Activated T-cell treated with anti-CD3 and anti-CD28 coated beads for 48 hours (primary cell): ENCODE results near the gene RAF1.
"Not testable (repeated sequence)": the region's sequence is repeated elsewhere in the genome, so short reads cannot be mapped to it uniquely, and the experiment has no call there.

Experiments
- DNase-seq: peaks from one replicate; pipeline ENCODE4 v3.0.0-alpha.2; 2020; ENCODE audit warnings: low read depth

The RAF1 gene

DNA sequence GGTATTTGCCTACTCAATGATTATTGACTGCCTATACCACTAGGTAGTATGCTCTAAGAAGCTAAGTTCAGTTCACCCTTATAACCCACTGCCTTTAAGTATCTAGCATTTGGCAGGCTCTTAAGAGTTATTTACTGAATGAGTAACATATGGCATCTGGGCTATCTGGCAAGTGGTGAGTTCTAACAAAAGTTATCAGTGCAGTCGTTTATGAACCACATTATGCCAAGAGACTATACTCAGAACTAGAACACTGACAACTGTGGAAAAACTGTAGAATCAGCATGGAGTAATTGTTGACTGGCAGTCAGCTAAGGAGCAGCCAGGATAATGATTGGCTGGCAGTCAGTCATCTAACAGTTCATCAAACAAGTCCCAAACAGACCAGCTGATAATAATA, 25.8 kb downstream of the RAF1 start:
- DNase-seq: no peak

GRCh38 chr3:12633108-12633507, 30.8 kb downstream of the RAF1 start:
- no peak for DNase-seq

- DNase-seq: no peak
These were observed 31.4 kb downstream of the RAF1 start for GRCh38 chr3:12632523-12632922.

DNA sequence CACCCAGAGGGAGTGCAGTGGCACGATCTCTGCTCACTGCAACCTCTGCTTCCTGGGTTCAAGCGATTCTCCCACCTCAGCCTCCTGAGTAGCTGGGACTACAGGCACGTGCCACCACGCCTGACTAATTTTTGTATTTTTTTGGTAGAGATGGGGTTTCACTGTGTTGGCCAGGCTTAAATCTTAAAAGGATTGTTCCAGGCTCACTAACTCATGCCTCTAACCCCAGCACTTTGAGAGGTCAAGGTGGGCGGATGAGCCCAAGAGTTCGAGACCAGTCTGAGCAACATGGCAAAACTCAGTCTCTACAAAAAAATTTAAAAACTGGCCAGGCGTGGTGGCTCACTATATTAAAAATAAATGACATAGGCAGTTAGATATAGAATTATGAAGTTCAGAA, 33.1 kb downstream of the RAF1 start:
- DNase-seq: not testable (repeated sequence)

DNA sequence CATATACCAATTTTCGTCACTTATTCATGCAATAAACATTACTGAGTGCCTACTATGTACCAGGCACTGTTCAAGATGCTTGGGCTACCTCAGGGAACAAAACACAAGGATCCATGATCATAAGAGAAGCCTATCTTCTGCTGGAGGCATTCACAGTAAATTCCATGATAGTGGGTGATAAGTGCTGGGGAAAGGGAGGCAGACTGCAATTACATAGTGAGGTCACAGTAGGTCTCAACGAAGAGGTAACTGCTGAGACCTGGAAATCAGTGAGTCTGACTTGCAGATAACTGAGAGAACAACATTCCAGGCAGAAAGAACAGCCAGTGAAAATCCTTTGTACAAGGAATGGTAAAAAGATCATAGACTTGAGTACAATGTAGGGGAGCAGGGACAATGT, 33.6 kb downstream of the RAF1 start:
- DNase-seq: no peak

- no peak for DNase-seq
These were observed 34.4 kb downstream of the RAF1 start for GRCh38 chr3:12629560-12629959.

- no peak for DNase-seq
These were observed 35.1 kb downstream of the RAF1 start for GRCh38 chr3:12628813-12629212.

DNA sequence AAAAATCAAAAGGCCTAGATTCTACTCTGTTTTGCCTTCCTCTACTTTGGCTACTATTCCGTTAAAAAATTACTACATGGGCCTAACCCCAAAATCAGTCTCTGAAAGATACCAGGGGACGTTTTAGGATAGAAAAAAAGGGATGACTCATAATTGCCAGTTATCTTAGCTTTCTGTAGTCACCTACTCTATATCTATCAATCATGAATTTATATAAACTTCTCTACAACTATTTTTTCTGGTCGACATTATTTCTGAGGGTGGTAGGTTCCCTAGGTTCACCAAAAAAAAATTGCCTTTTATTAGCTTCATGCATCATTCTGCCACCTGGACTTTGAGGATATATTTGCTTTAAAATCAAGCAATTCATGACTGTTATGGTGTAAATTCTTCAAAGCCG, 36.5 kb downstream of the RAF1 start:
- no peak for DNase-seq

DNA sequence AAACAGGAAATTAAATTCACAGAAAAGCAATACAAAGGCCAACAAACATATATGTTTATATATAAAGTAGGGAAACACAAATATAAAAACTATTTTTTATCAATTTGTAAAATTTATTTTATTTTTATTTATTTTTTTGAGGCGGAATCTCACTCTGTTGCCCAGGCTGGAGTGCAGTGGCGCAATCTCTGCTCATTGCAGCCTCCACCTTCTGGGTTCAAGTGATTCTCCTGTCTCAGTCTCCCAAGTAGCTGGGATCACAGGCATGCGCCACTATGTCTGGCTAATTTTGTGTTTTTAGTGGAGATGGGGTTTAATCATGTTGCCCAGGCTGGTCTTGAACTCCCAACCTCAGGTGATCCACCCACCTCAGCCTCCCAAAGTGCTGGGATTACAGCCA, 39.0 kb downstream of the RAF1 start:
- not testable (repeated sequence) for DNase-seq

- DNase-seq: no peak
These were observed 39.9 kb downstream of the RAF1 start for GRCh38 chr3:12624056-12624455.

DNA sequence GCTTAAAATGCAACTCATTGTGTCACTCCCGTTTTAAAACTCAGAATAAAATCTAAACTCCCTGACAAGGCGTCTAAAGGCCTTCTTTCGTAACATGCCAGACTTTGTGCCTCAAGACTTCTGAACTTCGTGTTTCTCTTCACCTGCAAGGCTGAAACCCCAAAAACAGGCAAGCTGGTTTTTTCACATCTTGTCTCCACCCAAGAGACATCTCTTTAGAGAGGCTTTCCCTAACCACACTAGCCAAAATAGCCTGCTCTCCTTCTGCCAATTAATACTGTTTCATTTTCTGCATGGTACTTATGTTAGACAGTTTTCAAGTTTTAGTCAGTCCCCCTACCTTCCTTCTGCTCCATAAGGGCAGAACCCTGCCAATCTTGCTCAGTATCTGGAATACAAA, 41.6 kb downstream of the RAF1 start:
- no peak for DNase-seq

GRCh38 chr3:12620729-12621128, 43.2 kb downstream of the RAF1 start:
- no peak for DNase-seq

DNA sequence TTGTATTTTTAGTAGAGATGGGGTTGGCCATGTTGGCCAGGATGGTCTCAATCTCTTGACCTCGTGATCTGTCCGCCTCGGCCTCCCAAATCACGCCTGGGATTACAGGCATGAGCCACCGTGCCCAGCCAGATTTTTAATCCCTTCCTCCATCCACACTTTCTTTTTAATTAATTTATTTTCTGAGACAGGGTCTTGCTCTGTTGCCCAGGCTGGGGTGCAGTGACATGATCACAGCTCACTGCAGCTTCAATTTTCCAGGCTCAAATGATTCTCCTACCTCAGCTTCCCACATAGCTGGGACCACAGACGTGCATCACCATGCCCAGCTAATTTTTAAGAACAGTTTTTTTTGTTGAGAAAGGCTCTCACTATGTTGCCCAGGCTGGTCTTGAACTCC, 43.6 kb downstream of the RAF1 start:
- DNase-seq: no peak

DNA sequence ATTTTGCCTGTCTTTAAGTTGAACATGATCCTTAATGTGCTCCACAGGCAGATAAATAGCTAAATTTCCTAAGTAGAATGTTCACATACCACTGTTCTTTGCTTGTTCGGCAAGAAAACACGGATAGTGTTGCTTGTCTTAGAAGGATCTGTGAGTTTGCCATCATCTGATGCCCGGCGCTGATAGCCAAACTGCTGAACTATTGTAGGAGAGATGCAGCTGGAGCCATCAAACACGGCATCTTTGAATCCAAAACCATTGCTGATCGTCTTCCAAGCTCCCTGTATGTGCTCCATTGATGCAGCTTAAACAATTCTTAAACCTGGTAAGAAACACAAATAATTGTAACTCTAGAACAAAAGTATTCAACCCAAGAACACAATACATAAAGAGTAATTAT, 45.5 kb downstream of the RAF1 start:
- DNase-seq: no peak

DNA sequence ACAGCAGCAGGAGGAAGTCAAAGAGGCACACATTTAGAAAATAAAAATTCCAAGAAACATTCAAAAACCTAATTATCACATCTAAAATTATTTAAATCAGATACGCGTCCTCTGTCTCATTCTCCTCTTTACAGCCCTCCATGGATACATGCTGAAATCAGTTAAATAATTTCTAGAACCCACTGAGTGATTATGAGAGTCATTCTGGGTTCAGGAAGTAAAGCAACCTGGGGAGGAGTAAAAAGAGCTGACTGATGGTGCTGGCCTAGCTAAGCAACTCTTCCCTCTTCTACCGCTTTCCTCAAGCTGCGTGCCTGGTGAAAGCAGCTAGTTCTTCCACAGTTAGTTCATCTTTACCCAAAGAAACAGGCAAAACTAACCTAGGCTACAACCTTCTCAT, 48.7 kb downstream of the RAF1 start:
- no peak for DNase-seq

- DNase-seq: no peak
These were observed 50.7 kb downstream of the RAF1 start for GRCh38 chr3:12613250-12613649.

DNA sequence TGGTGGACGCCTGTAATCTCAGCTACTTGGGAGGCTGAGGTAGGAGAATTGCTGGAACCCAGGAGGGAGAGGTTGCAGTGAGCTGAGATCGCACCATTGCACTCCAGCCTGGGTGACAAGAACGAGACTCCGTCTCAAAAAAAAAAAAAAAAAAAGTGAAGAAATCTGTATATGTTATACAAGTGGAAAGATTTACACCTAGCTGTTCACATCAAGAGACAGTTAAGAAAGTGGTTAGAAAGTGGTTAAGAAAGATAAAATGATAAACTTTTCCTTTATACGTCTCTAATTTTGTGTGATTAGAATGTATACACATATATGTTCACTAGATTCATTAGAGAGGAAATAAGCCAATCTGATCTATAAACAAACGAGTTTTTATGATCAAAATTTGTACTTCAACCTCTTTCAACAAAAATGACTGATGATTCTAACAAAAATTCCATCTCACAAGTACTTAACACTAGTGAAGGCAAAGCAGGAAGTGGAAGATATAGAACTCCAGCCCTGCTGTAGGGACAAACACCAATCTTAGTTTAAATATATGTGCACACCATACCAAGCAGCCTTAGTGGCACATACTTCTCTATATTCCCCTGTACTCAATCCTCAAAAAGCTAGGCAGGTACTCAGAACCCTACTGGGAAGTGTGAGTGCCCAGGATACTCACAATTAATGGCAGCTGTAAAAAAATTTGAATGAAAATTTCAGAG, 51.2 kb downstream of the RAF1 start:
- no peak for DNase-seq

DNA sequence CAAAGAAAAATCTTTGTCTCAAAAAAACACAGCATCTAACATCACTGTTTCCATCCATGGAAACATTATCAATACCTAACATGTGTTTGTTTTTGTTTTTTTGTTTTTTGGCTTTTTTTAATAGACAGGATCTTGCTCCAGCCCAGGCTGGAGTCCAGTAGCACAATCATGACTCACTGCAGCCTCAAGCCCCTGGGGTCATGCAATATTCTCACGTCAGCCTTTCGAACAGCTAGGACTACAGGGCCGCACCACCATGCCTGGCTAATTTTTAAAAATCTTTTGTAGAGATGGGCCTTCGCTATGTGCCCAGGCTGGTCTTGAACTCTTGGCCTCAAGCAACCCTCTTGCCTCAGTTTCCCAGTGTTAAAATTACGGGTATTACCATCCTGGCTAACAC, 52.8 kb downstream of the RAF1 start:
- DNase-seq: no peak

- no peak for DNase-seq
These were observed 55.5 kb downstream of the RAF1 start for GRCh38 chr3:12608376-12608775.

DNA sequence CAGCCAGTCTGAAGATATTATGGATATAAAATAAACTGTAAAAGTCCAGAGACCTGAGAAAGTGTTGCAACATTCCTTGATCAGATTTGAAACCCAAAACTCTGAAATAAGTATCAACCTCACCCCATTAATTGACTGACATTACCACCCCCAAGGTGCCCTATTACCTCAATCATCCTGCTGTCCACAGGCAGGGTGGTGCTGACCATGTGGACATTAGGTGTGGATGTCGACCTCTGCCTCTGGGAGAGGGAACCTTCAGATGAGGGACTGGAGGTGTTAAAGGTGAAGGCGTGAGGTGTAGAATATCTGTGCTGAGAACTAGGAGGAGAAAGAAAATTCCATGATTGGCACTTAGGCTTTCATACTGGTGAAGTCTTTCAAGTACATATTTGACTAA, 59.9 kb downstream of the RAF1 start:
- DNase-seq: no peak

DNA sequence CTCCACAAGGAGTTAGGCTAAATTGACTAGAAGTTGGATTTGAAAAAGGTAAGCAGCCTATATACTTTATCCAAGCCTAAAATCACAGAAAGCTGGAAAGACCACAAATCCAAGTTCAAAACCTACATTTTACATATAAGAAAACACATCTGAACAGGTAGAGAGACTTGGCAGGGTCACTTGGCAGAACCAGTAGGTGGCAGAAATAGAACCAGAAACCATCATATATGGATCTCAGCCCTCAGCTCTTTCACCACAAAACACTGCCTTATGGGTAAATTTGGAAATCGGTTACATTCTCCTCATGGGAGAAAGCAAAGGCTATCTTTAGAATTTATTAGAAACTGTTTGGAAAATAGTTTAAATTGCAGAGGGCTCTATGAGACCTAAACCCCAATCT, 62.8 kb downstream of the RAF1 start:
- no peak for DNase-seq

GRCh38 chr3:12598890-12599289, 65.0 kb downstream of the RAF1 start:
- DNase-seq: no peak

DNA sequence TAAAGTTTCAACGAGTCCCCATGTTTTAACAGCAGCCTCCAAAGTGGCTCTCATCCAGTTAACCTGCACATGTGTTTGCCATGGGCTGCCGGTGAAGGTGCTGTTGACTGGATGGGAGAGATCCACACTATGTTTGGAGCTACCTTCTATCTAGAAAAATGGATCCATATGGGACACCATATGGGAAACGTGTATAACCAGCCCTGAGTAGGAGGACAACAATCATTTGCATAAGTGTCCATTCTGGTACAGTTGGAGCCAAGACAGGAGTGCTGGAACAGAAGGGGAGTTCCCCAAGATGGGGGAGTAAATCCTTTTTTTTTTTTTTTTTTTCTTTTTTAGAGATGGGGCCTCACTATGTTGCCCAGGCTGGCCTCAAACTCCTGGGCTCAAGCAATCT, 70.4 kb downstream of the RAF1 start:
- no peak for DNase-seq

GRCh38 chr3:12591997-12592715, 71.8 kb downstream of the RAF1 start:
- no peak for DNase-seq
